HK-2 (cell line): ENCODE results near the gene CTDSP2.
"Not testable (repeated sequence)": the region's sequence is repeated elsewhere in the genome, so short reads cannot be mapped to it uniquely, and the experiment has no call there.

Source experiments
- DNase-seq: peaks from one replicate; pipeline ENCODE4 v3.0.0-alpha.2; 2018; ENCODE audit not compliant: unreplicated experiment

The CTDSP2 gene

GRCh38 chr12:57881475-57881874, 34.9 kb upstream of the CTDSP2 start:
- DNase-seq = no peak

- not testable (repeated sequence) for DNase-seq
Measured at GRCh38 chr12:57881035-57881434, 34.5 kb upstream of the CTDSP2 start.

GRCh38 chr12:57877876-57878275, 31.3 kb upstream of the CTDSP2 start:
- no peak for DNase-seq

- DNase-seq = no peak
Measured at GRCh38 chr12:57875753-57876547, 29.4 kb upstream of the CTDSP2 start.

DNA sequence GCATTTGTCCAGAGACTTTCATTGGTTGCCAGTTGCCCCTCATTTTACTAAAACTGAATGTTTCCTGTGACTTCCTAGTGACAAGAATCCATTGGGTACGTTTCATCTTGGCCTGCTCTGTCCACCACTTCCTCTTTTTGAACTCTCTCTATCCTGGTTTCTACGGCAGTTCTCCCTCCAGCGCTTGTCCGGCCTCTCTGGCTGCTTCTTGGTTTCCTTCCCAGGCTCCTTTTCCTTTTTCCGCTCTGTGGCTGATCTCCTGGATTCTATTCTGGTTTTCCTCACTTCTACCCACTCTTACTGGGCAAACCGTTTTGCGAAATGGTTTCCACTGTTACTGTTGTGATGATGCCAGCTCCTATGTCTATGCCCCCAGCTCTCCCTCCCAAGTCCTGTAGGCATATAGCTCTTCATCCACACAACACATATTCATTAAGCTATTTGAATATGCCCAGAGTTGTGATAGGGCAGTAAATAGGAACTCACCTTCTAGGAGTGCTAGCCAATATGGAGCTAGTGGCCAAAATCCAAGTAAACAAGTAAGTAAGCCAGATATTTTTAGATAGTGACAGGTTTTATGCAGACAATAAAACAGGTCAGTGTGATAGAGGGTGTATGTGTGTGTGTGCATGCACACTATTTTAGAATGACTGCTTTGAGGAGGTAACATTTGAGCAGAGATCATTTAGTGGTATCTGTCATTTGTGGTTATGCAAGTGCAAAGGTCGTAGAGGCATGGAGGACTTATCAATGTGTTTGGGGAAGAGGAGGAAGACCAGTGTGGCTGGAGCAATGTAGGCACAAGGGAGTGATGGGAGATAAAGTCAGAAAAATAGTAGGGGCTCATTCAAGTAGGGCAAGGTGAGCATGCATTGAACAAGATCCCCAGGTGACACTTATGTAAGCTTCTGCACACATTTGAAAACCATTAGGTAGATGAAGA, 27.9 kb upstream of the CTDSP2 start:
- no peak for DNase-seq

- DNase-seq = no peak
Measured at GRCh38 chr12:57872362-57872761, 25.8 kb upstream of the CTDSP2 start.

DNA sequence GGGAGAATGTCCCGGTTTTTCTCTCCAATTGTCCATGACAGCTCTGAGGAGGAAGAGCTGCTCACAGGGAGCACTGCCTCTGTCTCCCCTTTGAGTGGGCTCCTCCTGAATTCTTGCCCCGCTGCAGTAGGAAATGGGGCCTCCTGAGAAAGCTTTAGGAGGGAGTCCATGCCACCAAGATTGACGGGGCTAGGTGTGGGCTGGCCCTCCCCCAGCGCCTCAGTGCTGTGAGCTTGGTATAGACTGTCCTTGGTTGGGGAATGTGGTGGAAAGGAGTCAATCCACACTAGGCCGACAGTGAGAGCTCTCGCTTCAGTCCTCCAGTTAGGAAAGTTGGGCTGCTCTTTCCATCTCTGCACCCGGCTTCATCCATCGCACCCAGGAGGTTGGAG, 23.4 kb upstream of the CTDSP2 start:
- no peak for DNase-seq

- DNase-seq = no peak
Measured at GRCh38 chr12:57869298-57869926, 22.9 kb upstream of the CTDSP2 start.

- DNase-seq = no peak
Measured at GRCh38 chr12:57868851-57869268, 22.3 kb upstream of the CTDSP2 start.

GRCh38 chr12:57868221-57868620, 21.7 kb upstream of the CTDSP2 start:
- no peak for DNase-seq

DNA sequence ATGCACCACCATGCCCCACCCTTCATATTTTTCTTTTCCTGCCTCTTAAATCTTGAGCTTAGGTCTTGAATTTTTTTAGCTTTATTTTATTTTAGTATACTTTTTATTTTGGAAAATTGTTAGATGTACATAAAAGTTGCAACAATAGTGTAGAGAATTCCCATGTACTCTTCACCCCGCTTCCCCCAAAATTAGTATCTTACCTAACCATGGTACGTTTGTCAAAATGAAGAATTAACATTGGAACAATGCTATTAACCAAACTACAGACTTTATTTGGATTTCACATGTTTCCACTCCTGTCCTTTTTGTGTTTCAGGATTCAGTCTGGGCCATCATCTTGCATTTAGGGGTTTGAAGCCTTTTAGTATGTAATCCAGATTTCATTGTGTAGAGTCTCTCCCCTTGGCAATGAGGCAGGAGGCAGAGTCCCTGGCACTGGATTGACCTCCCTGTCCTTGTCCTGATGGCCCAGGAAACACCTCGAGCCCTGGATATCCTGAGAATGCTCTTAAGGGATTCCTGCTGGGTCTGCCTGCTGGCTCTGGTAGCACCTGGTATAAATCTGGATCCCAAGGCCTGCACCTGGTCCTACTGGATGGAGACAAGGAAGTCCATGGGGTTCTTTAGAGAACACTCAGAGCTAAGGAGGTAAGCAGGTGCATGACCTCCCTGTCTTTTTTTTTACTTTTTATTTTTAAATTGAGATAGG, 19.9 kb upstream of the CTDSP2 start:
- DNase-seq = no peak

DNA sequence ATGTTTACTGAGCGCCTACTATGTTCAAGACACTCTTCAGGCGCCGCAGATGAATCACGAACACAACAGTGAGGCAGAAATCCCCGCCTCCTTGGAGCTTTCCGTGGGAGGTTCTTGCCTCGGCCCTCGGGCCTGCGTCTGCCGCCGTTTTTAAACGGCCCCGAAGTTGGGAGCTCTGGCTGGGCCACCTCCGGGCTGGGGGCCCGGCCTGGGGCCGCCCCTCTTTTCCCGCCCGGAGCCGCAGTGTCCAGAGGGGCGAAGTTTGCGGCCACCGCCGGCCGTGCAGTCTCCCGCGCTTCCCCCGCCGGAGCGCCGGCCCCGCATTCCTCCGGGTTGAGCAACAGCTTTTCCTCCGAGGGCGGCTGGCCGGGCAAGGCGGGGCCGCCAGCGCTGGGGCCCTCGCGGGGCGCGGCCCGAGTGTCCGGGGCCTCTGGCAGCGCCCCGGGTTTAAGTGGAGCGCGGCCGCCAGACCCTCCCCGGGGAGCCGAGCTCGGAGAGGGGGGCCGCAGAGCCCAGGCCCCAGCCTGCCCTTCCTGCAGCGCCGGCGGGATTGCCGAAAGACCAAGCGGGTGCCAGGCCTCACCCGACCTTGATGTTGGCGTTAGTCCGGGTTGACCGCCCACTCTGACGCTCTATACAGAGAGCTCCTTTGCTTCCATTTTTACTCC, 18.7 kb upstream of the CTDSP2 start:
- peak; percentile 73 for DNase-seq

GRCh38 chr12:57864442-57865083, 18.0 kb upstream of the CTDSP2 start:
- no peak for DNase-seq

DNA sequence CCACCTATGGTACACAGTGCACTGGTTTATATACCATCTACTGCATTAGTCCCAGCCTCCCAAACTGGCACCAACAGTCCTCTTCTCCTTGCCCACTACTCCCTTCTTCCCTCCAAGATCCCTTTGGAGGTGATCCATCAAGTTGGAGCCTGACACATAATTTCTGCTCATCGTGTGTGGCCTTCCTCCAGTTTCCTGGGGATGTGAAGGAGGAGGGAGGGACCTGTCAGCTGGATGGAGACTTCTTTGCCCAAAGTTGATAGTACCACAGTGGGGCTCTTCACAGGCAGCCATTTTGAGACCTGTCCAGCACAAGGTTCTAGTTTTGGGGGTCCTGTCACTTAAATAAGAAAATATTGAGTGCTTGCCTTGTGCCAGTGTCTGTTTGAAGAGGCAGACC, 17.1 kb upstream of the CTDSP2 start:
- no peak for DNase-seq

DNA sequence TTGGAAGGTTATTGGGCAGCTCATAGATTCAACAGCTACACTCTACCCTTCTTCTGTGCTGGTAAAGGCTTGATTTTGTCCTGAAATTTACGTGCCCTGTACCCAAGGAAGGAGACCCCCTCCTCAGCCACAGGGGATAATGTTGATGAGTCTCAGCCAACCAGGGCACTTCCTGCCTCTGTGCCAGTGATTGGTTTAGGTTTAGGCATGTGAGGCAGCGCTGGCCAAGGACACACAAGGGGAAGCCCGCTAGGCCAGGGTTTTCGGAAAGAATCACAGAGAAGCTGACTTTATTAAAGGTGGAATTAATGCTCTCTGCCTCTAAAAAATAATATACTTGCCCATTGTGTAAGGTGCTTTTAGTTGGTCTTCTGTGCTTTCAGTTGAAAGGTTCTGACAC, 15.4 kb upstream of the CTDSP2 start:
- DNase-seq = no peak

- DNase-seq = not testable (repeated sequence)
Measured at GRCh38 chr12:57860883-57861282, 14.4 kb upstream of the CTDSP2 start.

DNA sequence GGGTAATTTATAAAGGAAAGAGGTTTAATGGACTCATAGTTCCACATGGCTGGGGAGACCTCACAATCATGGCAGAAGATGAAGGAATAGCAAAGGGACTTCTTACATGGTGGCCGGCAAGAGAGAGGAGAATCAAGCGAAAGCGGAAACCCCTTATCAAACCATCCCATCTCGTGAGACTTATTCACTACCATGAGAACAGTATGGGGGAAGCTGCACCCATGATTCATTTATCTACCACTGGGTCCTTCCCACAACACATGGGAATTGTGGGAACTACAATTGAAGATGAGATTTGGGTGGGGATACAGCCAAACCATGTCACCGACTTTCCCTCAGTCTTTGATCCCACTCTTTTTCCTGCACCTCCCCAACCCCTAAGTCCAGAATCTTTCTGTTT, 12.6 kb upstream of the CTDSP2 start:
- DNase-seq = no peak

GRCh38 chr12:57858123-57858522, 11.6 kb upstream of the CTDSP2 start:
- DNase-seq = not testable (repeated sequence)

DNA sequence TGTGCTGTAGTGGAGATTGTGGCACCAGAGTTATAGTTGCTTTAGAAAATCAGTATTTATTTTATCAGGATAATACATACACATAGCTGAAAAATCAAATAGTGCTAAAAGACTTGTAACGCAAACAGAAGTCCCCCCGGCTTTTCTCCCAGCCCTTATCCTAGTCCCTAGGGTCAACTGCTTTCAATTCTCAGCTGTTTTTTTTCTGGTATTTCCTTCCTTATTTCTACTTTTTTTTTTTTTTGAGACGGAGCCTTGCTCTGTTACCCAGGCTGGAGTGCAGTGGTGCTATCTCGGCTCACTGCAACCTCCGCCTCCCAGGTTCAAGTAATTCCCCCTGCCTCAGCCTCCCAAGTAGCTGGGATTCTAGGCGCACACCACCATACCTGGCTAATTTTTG, 8.4 kb upstream of the CTDSP2 start:
- DNase-seq = no peak

GRCh38 chr12:57853864-57854556, 7.5 kb upstream of the CTDSP2 start:
- DNase-seq = no peak
